Daoy (cell line): Measurements from ENCODE around the gene FOXN1. TPM values are rescaled to one million over a fixed set of nuclear protein-coding genes. Genes with fewer than 3 reads are reported as not detected.
A peak's percentile ranks its signal among the peaks of the same experiment; 100 is the strongest.

Experiments
- DNase-seq: peaks from one replicate; pipeline ENCODE4 v3.0.0-alpha.2; 2015; ENCODE audit warnings: low read depth
- total RNA-seq: library from RNA; depleted of rRNA; stranded (reverse); fragments of >200 nt; shearing (Covaris generic); gene quantifications from 2 replicates; pipeline ENCODE4 v1.2.3, GENCODE V29; 2014

The FOXN1 gene
- total RNA-seq, 1 experiment from 2014 or later: not detected

DNA sequence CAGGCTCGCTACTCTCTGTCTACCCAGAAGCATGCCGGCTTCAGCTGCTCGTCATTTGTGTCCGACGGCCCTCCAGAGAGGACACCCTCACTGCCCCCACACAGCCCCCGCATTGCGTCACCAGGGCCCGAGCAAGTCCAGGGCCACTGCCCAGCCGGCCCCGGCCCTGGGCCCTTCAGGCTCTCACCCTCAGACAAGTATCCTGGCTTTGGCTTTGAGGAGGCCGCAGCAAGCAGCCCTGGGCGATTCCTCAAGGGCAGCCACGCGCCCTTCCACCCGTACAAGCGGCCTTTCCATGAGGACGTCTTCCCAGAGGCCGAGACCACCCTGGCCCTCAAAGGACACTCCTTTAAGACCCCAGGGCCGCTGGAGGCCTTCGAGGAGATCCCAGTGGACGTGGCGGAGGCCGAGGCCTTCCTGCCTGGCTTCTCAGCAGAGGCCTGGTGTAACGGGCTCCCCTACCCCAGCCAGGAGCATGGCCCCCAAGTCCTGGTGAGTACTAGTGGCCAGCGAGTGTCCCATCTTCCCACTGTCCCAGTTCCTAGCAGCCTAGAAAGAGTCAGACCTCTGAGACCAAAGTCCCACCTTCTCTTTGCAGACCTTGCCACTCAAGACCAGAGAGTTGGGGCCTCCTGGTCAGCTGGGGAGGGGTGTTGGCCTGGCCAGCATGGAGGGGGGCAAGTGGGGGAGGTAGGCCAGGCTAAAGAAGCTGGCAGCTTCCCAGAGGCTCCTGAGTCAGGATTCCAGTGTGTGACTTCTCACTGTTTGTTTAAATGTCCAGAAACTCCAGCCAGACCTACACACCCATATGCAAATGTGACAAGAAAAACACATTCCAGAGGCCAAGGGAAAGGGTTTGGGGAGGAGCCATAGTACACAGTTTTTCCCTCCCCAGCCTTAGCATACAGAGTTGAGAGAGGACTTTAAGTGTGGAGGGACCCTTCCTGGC, 18.6 kb downstream of the FOXN1 start:
- DNase-seq: peak; percentile 48

DNA sequence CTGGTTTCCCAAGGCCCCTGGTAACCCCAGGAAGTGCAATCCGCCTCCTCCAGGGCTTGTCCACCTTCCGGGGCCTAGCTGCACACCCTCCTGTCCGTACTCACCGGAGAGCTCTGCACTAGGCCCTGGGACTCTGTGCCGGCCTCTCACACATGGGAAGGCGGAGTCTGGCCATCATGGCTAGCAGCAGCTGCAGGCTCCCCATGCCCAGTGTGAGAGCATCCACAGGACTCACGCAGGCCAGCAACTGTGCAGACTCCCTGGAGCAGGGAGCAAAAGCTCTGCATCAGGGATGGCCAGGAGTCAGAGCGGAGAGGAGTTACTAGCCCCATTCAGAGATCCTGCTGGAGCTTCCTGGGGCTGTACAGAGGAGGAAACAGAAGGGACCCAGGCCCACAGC, 20.2 kb downstream of the FOXN1 start:
- no peak for DNase-seq

DNA sequence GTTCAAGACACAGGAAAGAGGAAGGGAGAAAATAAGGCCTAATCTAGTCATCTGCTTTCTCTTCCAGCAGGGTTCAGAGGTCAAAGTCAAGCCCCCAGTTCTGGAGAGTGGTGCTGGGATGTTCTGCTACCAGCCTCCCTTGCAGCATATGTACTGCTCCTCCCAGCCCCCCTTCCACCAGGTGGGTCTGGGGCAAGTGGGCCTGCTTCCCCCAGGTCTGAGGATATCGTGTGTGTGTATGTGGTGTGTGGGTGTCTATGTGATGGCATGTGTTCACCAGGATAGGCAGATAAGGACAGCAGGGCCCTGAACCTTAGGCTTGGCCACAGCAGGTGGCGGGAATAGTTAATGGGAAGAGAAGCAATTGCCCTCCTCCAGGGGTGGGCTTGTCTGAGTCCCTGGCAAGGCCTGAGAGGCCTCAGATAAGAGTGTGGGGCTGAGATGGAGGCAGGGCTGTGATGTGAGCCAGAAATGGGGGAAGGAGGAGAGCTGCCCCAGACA, 21.1 kb downstream of the FOXN1 start:
- no peak for DNase-seq

DNA sequence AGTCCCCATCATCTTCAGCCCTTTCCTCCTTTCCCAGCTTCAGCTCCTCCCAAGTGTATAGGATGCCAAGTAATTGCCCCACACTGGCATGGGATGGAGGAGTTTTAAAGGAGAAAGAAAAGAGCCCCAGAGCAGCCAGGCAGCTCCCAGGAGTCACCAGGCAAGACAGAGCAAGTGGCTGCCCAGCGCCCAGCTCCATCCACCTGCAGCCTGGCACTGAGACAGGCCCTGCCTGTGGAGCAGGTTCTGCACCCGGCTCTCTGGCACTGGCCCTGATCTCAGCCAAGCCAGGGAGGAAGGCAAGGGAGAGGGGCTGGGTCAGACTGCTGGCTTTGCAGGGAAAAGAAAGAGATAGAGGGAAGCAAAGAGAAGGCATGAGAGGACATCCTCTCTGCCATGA, 21.7 kb downstream of the FOXN1 start:
- no peak for DNase-seq

DNA sequence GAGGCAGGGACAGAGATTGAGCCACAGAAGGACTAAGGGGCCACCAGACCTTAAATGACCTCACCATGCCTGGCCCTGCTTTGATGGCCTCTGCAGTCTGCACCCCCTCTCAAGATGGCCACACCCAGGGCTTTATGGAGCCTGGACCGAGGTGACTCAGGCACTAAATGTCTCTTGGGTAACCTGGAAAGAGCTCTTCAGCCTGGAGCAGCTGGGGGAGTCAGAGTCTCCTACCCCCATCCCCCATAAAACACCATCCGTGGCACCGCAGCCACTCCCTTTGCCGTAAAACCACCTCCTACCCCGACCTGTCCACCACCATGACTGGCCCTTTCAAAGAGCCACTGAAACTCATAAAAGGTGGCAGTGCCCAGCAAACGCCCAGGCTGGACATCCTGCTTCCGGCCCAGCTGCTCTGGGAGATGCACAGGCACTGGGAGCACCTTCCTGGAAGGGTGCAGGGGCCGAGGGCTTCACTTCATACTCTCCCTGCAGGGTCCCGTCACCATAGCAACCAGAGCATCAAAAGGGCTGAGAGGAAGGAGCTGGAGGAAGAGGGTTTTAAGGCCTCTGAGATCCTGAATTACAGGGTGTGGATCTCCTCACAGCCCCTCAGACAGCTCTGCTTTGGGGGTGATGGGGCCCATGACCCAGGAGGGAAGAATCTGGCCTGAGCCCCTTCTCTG, 22.3 kb downstream of the FOXN1 start:
- DNase-seq: no peak

DNA sequence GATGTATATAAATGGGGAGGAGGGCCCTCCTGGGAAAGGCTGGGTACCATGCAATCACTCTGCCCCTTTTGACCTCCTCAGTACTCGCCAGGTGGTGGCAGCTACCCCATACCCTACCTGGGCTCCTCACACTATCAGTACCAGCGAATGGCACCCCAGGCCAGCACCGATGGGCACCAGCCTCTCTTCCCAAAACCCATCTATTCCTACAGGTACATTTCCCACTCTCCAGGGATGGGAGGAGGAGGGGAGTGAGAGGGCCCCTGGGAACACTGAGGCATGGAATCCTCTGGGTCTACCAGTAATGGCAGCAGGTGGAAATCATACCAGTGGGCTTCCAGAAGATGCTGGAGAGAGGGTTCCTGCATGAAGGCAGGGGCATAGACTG, 22.9 kb downstream of the FOXN1 start:
- DNase-seq: no peak

DNA sequence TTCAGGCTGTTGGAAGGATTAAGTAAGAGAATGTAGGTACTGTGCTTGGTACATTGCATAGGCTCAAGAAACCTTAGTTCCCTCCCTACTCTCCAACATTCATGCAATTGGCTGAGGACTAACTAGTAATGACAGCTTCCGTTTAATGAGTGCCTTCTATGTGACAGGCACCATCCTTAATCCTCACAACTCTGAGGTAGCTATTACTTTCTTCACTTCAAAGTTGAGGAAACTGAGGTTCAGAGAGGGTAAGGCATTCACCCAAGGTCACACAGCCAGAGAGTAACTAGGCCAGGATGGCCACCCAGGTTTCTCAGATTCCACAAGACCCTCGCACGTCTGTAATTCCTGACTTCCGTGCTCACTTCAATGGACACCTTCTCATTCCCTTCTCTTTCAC, 24.1 kb downstream of the FOXN1 start:
- no peak for DNase-seq

DNA sequence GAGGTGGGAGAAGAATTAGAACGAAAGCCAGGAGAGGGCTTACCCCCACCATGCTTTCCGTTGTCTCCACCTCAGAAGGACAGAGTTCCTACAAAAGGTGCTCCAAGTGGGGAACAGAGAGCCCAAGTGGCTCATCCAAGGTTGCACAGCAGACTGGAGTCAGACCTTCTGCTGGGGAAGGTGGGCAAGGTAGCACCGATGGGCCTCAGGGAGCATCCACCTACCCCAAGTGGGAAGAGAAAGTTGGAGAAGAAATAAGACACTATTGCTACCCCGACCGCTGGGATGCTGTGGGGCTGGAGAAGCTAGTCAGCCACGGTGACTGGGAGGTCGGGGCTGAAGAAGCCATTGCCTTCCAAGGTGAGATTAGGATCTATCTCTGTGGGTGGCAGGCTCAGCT, 24.8 kb downstream of the FOXN1 start:
- no peak for DNase-seq

DNA sequence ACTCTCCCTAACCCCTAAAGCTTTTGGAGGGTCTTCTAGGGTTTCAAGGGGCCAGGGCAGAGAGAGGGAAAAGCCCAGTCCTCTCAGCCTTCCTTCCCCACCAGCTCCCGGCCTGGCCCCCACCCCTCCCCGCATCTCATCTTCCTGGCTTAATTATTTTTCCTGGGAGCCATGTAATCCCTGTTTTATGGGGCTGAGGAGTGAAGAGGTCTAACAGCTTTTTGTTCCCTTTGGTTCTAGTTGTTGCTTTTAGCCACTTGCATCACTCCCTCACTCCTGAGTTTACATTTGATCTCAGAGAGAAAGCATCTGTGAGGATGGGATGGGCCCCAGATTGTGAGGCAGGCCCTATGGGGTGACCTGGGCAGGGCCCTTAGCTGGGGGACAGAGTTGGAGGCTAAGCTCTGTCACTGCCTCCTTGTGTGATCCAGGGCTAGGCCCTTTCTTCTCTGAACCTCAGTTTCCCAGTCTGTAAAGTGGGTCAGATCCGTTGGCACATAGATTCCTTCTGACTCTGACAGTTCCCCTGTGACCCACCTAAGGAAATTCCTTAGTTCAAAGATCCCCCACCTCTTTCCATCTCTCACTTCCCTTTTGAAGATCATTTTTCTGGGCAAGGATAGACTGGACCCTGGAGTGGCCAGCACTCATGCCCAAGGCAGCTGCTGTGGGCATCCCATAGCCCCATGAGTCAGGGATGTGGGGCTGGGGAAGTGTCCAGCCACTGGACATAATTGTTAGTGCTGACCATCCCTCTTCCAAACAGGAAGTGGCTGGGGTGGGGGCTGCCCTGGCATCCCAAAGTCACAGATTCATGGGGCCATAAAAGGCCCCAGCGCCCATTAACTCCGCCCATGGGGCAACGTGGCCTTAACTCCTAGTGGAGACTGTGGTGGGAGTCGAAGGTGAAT, 26.2 kb downstream of the FOXN1 start:
- no peak for DNase-seq

DNA sequence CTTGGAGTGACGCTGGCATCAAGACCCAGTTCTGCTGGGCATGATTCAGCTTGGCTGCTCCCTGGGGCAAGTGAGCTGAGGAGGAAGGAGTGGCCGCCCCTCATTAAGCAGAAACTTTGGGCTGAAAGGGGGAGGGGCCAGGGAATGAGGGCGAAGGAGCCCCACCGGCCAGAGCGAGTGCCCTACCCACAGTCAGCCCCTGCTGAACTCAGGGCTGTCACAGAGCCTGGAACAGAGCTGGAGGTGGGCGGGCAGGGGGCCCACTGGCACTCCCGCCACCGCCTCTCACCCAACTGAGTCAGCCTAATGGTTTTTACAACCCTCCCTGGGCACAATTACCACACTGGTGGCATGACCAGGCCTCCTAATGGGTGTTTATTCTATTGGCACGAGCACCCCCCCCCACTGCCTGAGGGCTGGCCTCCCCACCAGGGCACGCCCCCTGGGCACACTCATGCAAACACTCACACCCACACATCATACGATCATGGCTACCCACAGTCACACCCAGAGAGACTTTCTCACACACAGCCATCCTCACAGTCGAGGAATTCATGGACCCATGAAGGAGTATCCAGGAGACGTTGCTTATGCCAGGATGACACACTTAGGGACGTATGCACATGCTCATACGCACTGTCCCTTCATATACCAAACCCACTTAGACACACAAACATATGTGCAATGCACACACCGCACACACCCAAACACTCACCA, 27.1 kb downstream of the FOXN1 start:
- peak; percentile 70 for DNase-seq

DNA sequence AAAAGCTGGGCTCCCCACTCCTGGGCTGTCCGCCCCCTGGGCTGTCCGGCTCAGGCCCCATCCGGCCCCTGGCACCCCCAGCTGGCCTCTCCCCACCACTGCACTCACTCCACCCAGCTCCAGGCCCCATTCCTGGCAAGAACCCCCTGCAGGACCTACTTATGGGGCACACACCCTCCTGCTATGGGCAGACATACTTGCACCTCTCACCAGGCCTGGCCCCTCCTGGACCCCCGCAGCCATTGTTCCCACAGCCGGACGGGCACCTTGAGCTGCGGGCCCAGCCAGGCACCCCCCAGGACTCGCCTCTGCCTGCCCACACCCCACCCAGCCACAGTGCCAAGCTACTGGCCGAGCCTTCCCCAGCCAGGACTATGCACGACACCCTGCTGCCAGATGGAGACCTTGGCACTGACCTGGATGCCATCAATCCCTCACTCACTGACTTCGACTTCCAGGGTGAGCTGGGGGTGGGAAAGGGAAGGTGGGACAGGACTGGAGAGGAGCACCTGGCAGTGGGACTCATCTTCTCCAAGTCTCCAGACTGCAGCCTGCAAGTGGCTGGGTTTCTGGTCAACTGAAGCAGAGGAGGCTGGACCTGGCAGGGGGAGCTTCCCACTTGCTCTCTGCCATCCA, 28.7 kb downstream of the FOXN1 start:
- no peak for DNase-seq

DNA sequence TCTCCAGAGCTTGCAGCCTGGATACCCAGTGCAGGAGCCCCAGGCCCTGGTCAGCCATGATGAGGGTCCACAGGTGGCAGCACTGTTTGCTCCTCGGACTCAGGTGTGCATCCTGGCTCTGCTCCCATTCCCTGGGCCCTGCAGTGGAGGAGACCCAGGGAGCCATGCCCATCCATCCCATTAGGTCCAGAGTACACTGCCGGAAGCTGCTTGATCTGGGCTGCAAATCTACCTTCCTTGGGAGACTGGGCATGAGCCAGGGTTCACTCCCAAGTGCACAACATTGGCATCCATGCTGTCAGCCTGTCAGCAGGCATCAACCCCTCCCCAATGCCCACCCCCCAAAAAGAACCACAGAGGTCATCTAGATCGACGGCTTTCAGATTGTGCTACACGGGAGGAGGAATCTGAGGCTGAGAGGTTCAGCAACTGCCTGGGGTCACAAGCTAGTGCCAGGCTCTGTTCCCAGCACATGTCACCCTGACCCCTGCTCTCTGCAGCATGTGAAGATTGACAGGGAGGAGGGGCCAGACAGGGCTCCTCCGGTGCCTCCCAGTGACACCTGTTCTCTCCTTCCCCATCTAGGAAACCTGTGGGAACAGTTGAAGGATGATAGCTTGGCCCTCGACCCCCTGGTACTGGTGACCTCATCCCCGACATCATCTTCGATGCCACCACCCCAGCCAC, 30.5 kb downstream of the FOXN1 start:
- DNase-seq: no peak

DNA sequence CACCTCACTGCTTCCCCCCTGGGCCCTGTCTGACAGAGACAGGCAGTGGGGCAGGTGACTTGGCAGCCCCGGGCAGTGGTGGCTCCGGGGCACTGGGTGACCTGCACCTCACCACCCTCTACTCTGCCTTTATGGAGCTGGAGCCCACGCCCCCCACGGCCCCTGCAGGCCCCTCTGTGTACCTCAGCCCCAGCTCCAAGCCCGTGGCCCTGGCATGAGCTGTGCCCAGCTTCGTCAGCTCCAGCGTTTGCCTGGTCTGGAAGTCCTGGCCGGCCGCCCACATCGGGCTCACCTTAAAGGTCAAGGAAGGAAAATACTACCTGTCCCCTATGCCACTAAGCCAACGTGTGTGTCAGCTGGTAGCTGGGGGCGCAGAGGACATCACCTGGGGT, 31.1 kb downstream of the FOXN1 start:
- no peak for DNase-seq

DNA sequence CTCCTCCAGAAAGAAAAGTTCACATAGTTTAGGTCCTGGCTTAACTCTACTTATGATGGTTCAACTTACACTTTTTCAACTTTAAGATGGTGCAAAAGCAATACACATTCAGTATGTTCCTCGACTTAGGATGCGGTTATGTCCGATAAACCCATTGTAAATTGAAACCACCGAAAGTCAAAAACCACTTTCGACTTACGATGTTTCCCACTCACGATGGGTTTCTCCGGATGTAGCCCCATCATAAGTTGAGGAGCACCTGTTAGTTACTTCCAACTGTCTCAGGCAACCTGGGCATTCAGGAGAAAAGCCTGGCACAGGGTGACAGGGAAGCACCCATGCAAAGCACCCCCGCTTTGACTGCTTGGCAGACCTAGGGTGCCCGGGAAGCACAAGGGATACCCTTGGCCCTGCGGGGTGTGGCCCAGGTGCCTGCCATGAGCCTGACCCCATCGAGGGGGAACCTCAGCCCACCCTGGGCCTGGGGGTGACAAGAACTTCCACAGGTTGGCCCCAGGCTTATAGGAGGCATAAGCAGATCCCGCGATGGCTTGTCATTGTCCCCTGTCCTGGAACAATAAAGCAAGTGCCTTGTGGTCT, 32.2 kb downstream of the FOXN1 start:
- DNase-seq: no peak

DNA sequence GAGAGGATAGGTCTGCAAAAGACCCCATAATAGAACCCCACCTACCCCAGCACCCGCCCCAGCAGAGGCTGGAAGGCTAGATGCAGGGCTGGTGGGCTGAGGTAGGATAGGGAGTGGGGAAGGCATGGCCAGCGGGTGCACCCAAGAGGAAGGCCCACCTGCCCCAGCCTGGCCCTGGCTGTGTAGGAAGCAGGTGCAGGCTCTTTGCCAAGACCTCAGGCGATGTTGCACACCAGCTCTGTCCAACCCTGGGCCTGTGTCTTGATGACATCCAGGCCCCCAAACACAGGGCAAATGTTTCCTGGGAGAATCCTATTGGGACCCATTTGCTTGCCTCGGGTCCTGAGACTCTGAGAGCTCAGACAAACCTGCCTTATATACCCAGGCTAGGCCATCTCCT, 34.1 kb downstream of the FOXN1 start:
- DNase-seq: no peak

DNA sequence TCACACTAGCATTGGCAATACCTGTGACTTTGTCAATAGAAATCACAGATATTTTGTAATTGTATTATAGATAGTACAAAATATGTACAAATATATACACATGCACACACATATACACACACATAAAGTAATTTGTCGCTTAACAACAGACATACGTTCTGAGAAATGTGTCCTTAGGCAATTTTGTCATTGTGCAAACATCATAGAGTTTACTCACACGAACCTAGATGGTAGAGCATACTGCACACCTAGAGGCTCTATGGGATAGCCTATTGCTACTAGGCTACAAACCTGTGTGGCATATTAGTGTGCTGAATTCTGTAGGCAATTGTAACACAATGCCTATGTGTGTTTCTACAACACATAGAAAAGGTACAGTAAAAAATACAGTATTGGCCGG, 35.3 kb downstream of the FOXN1 start:
- DNase-seq: no peak

DNA sequence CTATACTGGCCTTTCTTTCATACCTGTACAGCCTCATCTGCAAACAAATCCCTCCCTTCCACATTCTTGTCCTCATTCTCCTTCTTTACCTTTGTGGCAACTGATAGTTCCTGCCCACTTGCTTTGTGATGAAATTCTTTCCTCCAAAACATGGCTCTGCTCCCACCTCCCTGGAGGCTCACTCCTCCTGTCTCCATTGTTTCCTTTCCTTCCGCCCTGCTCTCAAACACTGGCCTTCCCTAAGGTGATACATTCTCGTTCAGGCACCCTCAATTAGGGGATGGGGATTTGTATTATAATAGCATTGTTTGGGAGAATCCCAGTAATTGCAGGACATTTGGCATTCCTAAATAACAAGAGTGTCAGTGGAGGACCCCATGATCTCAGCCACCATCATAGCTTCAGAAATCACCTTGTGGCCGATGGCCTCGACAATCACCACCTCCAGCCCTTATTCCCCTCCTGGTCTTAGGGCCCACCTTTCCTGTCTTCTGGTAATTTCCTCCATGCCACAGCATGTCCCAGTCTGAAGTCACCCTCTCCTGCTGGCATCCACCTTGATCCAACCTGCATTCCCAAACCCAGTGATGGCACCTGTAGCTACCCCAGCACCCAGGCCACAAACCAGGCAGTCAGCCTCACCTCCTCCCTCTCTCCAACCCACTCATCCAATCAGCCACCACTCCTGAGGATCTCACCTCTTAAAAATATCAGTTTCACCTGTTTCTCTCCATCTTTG, 38.4 kb downstream of the FOXN1 start:
- DNase-seq: no peak

DNA sequence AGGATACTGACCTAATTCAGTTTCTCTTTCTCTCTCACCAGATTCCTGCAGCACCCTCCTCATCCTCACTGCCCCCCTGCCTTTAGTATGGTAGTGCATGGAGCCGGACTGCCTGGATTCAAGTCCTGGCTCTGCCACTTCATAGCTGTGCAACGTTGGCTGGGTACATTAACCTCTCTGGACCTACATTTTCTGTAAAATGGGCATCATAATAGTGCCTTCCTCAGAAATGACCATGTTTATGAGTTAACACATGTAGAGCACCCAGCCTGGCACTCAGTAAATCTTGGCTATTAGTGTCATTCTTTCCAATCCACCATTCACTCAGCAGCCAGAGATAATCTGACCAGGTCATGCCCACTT, 39.0 kb downstream of the FOXN1 start:
- no peak for DNase-seq

DNA sequence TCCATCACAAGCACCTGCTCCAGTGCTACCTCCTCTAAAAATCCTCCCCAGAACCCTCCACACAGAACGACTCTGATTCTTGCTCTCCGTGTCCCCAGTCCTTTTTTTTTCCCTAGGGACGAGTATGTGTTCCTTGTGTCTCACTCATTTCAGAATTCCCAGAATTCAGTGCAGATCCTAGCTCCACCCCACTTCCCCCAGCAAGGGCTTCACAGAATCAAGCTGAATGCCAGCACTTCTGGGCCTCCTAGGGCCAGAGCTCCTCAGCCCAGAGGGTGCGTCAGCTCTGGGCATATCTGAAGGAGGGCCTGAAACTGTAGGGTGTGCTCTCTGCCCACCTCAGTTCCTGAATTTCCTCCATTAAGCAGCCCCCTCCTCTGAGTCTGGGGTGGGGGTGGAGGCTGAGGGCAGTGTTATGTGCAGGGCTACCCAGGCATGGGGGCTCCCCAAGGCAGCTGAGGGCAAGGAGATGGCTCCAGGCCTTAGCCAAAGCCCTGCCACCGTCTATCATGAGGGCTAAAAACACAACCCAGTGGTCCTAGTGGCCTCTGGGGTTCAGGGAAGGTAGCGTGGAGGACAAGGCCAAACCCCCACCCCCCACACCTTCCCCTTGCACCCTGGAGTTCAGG, 39.8 kb downstream of the FOXN1 start:
- no peak for DNase-seq
